Neutrophil (primary cell): ENCODE data around the gene KNDC1.

Experiments
- H3K27ac ChIP-seq: fragments of 200-600 bp; sonication (generic); 2 replicates; pipeline ENCODE4 v1.5.1; 2016; ENCODE audit warnings: mild to moderate bottlenecking, moderate library complexity
- H3K27me3 ChIP-seq: fragments of 200-600 bp; sonication (generic); 2 replicates; pipeline ENCODE4 v1.6.0; 2016; ENCODE audit warnings: mild to moderate bottlenecking
- H3K36me3 ChIP-seq: fragments of 200-600 bp; sonication (generic); 2 replicates; pipeline ENCODE4 v1.5.1; 2017
- H3K4me1 ChIP-seq, 2 experiments: fragments of 200-600 bp in 1 of 2; sonication (generic) in 1 of 2; 1 replicate in 1 of 2; 2 replicates in 1 of 2; pipeline versions ENCODE4 v1.5.1 to v1.6.1; 2013 to 2016; ENCODE audit warnings: low read depth in 1 of 2, low read length in 1 of 2, mild to moderate bottlenecking in 1 of 2, moderate library complexity in 1 of 2; ENCODE audit not compliant: control insufficient read depth in 1 of 2, insufficient read depth in 1 of 2
- H3K4me3 ChIP-seq, 2 experiments: fragments of 200-600 bp in 1 of 2; sonication (generic) in 1 of 2; 1 replicate in 1 of 2; 2 replicates in 1 of 2; pipeline ENCODE4 v1.5.1; 2013 to 2016; ENCODE audit warnings: low read depth in 1 of 2, low read length in 1 of 2, mild to moderate bottlenecking in 1 of 2, moderate library complexity in 1 of 2
- H3K9me3 ChIP-seq: fragments of 200-600 bp; sonication (generic); 2 replicates; pipeline ENCODE4 v1.5.1; 2016
- CTCF ChIP-seq: fragments of 200-600 bp; sonication (generic); IDR thresholded peaks from 2 replicates; pipeline ENCODE4 v1.5.1; 2016; ENCODE audit warnings: antibody characterized with exemption

KNDC1 gene

GRCh38 chr10:133177380-133178157 lies 17.6 kb downstream of the KNDC1 start:
- Histone ChIP-seq H3K4me3 (no peak overlapping the region), H3K36me3 (no peaks in the 10 kb centered on the region), H3K27me3 (no peaks in the 10 kb centered on the region), H3K27ac (no peak overlapping the region), H3K4me1 (no peaks in the 10 kb centered on the region), H3K9me3 (peaks cover 10% of the 10 kb centered on the region)
- no peak for TF ChIP-seq CTCF

GRCh38 chr10:133178357-133179127 lies 18.5 kb downstream of the KNDC1 start:
- peaks cover 10% of the 10 kb centered on the region for H3K9me3 ChIP-seq
- H3K27me3 ChIP-seq, result no peaks in the 10 kb centered on the region
- no peak overlapping the region for H3K4me3 ChIP-seq
- TF ChIP-seq CTCF, result no peak
- H3K36me3 ChIP-seq, result no peaks in the 10 kb centered on the region
- H3K4me1 ChIP-seq, result no peaks in the 10 kb centered on the region
- H3K27ac ChIP-seq, result no peak overlapping the region

GRCh38 chr10:133179128-133179520 lies 19.1 kb downstream of the KNDC1 start:
- H3K4me3 ChIP-seq, result no peak overlapping the region
- H3K4me1 ChIP-seq, result no peaks in the 10 kb centered on the region
- TF ChIP-seq CTCF, result no peak
- peaks cover 5% of the 10 kb centered on the region for H3K9me3 ChIP-seq
- H3K27ac ChIP-seq, result no peak overlapping the region
- no peaks in the 10 kb centered on the region for H3K36me3 ChIP-seq
- H3K27me3 ChIP-seq, result no peaks in the 10 kb centered on the region

- Histone ChIP-seq H3K36me3 (no peaks in the 10 kb centered on the region), H3K27me3 (no peaks in the 10 kb centered on the region), H3K27ac (no peak overlapping the region), H3K9me3 (peaks cover under 1% of the 10 kb centered on the region), H3K4me1 (no peaks in the 10 kb centered on the region), H3K4me3 (no peak overlapping the region)
- TF ChIP-seq CTCF, result no peak
These were observed 19.6 kb downstream of the KNDC1 start for GRCh38 chr10:133179651-133180050.

GRCh38 chr10:133180192-133180964 lies 20.4 kb downstream of the KNDC1 start:
- H3K27ac ChIP-seq, result no peak overlapping the region
- no peaks in the 10 kb centered on the region for H3K4me1 ChIP-seq
- no peak for TF ChIP-seq CTCF
- no peak overlapping the region for H3K4me3 ChIP-seq
- no peaks in the 10 kb centered on the region for H3K36me3 ChIP-seq
- no peaks in the 10 kb centered on the region for H3K9me3 ChIP-seq
- H3K27me3 ChIP-seq, result no peaks in the 10 kb centered on the region
